Stimulated activated naive CD8-positive, alpha-beta T cell treated with anti-CD3 and anti-CD28 coated beads, Interleukin-15, Interleukin-2, amounts not matched to agents 100 ng/mL and 50 ng/mL, for 24 hours (primary cell): ENCODE results near the gene NPIPA7.
"Not testable (repeated sequence)": the region's sequence is repeated elsewhere in the genome, so short reads cannot be mapped to it uniquely, and the experiment has no call there.

Experiments
- H3K27ac Mint-ChIP-seq: one replicate; pipeline ENCODE4 v1.8.0; 2021; ENCODE audit warnings: mild to moderate bottlenecking, mixed read lengths
- H3K27me3 Mint-ChIP-seq: one replicate; pipeline ENCODE4 v1.8.0; 2021; ENCODE audit warnings: mixed read lengths
- H3K36me3 Mint-ChIP-seq: one replicate; pipeline ENCODE4 v1.8.0; 2021; ENCODE audit warnings: low read depth, mixed read lengths
- H3K4me1 Mint-ChIP-seq: one replicate; pipeline ENCODE4 v1.8.0; 2021; ENCODE audit warnings: low read depth, mixed read lengths
- H3K4me3 Mint-ChIP-seq: one replicate; pipeline ENCODE4 v1.8.0; 2021; ENCODE audit warnings: mild to moderate bottlenecking, mixed read lengths
- H3K9me3 Mint-ChIP-seq: one replicate; pipeline ENCODE4 v1.8.0; 2021; ENCODE audit warnings: mixed read lengths

NPIPA7 gene

GRCh38 chr16:16378840-16379239 lies at the start of gene NPIPA7:
NPIPA7 (plus strand) TSS chr16:16379140; CDS start chr16:16379245, 105 bp downstream.
- not testable (repeated sequence) for H3K27me3 Mint-ChIP-seq, H3K9me3 Mint-ChIP-seq, H3K4me1 Mint-ChIP-seq, H3K36me3 Mint-ChIP-seq, H3K4me3 Mint-ChIP-seq, H3K27ac Mint-ChIP-seq

- H3K9me3 Mint-ChIP-seq, H3K27ac Mint-ChIP-seq: not testable (repeated sequence)
Measured at GRCh38 chr16:16331466-16331865, 47.5 kb upstream of the NPIPA7 start.

GRCh38 chr16:16357556-16357955 lies 21.4 kb upstream of the NPIPA7 start:
- not testable (repeated sequence) for H3K4me3 Mint-ChIP-seq, H3K27me3 Mint-ChIP-seq, H3K36me3 Mint-ChIP-seq, H3K27ac Mint-ChIP-seq, H3K4me1 Mint-ChIP-seq, H3K9me3 Mint-ChIP-seq

More at GRCh38 chr16:16331466-16331865, 47.5 kb upstream of the NPIPA7 start:
- not testable (repeated sequence) for H3K27me3 Mint-ChIP-seq, H3K4me1 Mint-ChIP-seq, H3K36me3 Mint-ChIP-seq, H3K4me3 Mint-ChIP-seq

GRCh38 chr16:16358539-16359240 lies 20.2 kb upstream of the NPIPA7 start:
- not testable (repeated sequence) for H3K4me1 Mint-ChIP-seq, H3K4me3 Mint-ChIP-seq, H3K36me3 Mint-ChIP-seq, H3K27ac Mint-ChIP-seq, H3K27me3 Mint-ChIP-seq, H3K9me3 Mint-ChIP-seq

GRCh38 chr16:16363595-16363994 lies 15.3 kb upstream of the NPIPA7 start:
- H3K27ac Mint-ChIP-seq, H3K4me3 Mint-ChIP-seq, H3K27me3 Mint-ChIP-seq, H3K9me3 Mint-ChIP-seq, H3K36me3 Mint-ChIP-seq, H3K4me1 Mint-ChIP-seq: not testable (repeated sequence)

GRCh38 chr16:16364100-16364499 lies 14.8 kb upstream of the NPIPA7 start:
- not testable (repeated sequence) for H3K27ac Mint-ChIP-seq, H3K27me3 Mint-ChIP-seq, H3K4me3 Mint-ChIP-seq, H3K4me1 Mint-ChIP-seq, H3K36me3 Mint-ChIP-seq, H3K9me3 Mint-ChIP-seq

- not testable (repeated sequence) for H3K27me3 Mint-ChIP-seq, H3K36me3 Mint-ChIP-seq, H3K4me3 Mint-ChIP-seq, H3K27ac Mint-ChIP-seq, H3K9me3 Mint-ChIP-seq, H3K4me1 Mint-ChIP-seq
Measured at GRCh38 chr16:16364701-16365100, 14.2 kb upstream of the NPIPA7 start.

- H3K27ac Mint-ChIP-seq, H3K27me3 Mint-ChIP-seq, H3K4me3 Mint-ChIP-seq, H3K9me3 Mint-ChIP-seq, H3K36me3 Mint-ChIP-seq, H3K4me1 Mint-ChIP-seq: not testable (repeated sequence)
Measured at GRCh38 chr16:16365319-16365718, 13.6 kb upstream of the NPIPA7 start.

- H3K27ac Mint-ChIP-seq, H3K4me1 Mint-ChIP-seq, H3K4me3 Mint-ChIP-seq, H3K36me3 Mint-ChIP-seq, H3K9me3 Mint-ChIP-seq, H3K27me3 Mint-ChIP-seq: not testable (repeated sequence)
Measured at GRCh38 chr16:16365851-16366250, 13.1 kb upstream of the NPIPA7 start.

- H3K27ac Mint-ChIP-seq, H3K27me3 Mint-ChIP-seq, H3K36me3 Mint-ChIP-seq, H3K4me3 Mint-ChIP-seq, H3K4me1 Mint-ChIP-seq, H3K9me3 Mint-ChIP-seq: not testable (repeated sequence)
Measured at GRCh38 chr16:16366552-16367284, 12.2 kb upstream of the NPIPA7 start.

- H3K27ac Mint-ChIP-seq, H3K36me3 Mint-ChIP-seq, H3K4me3 Mint-ChIP-seq, H3K4me1 Mint-ChIP-seq, H3K27me3 Mint-ChIP-seq, H3K9me3 Mint-ChIP-seq: not testable (repeated sequence)
Measured at GRCh38 chr16:16367285-16367628, 11.7 kb upstream of the NPIPA7 start.

GRCh38 chr16:16369081-16369856 lies 9.7 kb upstream of the NPIPA7 start:
- H3K36me3 Mint-ChIP-seq, H3K27me3 Mint-ChIP-seq, H3K4me3 Mint-ChIP-seq, H3K4me1 Mint-ChIP-seq, H3K9me3 Mint-ChIP-seq, H3K27ac Mint-ChIP-seq: not testable (repeated sequence)

GRCh38 chr16:16371136-16371735 lies 7.7 kb upstream of the NPIPA7 start:
- H3K4me1 Mint-ChIP-seq, H3K27ac Mint-ChIP-seq, H3K27me3 Mint-ChIP-seq, H3K4me3 Mint-ChIP-seq, H3K9me3 Mint-ChIP-seq, H3K36me3 Mint-ChIP-seq: not testable (repeated sequence)

- not testable (repeated sequence) for H3K27ac Mint-ChIP-seq, H3K27me3 Mint-ChIP-seq, H3K9me3 Mint-ChIP-seq, H3K4me1 Mint-ChIP-seq, H3K4me3 Mint-ChIP-seq, H3K36me3 Mint-ChIP-seq
Measured at GRCh38 chr16:16374192-16374591, 4.7 kb upstream of the NPIPA7 start.

GRCh38 chr16:16399685-16400084 lies 20.7 kb downstream of the NPIPA7 start:
- not testable (repeated sequence) for H3K36me3 Mint-ChIP-seq, H3K27me3 Mint-ChIP-seq, H3K4me1 Mint-ChIP-seq, H3K27ac Mint-ChIP-seq, H3K4me3 Mint-ChIP-seq, H3K9me3 Mint-ChIP-seq
